PC-9 (cell line): ENCODE results near the gene NDUFA7. TPM values are rescaled to one million over a fixed set of nuclear protein-coding genes. Genes with fewer than 3 reads are reported as not detected.
A peak's percentile ranks its signal among the peaks of the same experiment; 100 is the strongest.
"Not testable (repeated sequence)": the region's sequence is repeated elsewhere in the genome, so short reads cannot be mapped to it uniquely, and the experiment has no call there.

ENCODE experiments used
- BruUV-seq: library from RNA; stranded (reverse); fragments of 400-500 nt; replicated peaks from 2 replicates; lab custom pipeline; 2021; lab: Mats Ljungman, UMichigan
- CTCF ChIA-PET: fragments of 300-600 bp; sonication (Branson Sonifier 250); formaldehyde crosslinking; loops from one replicate; lab custom pipeline; 2022; ENCODE audit warnings: antibody characterized with exemption; lab: Charles Lee
- POLR2A ChIA-PET: fragments of 300-600 bp; sonication (Branson Sonifier 250); formaldehyde crosslinking; loops from one replicate; lab custom pipeline; 2022; ENCODE audit warnings: antibody characterized with exemption; ENCODE audit not compliant: unreplicated experiment; lab: Charles Lee
- DNase-seq, 2 experiments: peaks; one replicate each; pipeline versions ENCODE4 v3.0.0 to v3.0.0-alpha.2; 2015 to 2022; ENCODE audit warnings: mixed read lengths in 1 of 2
- H2AFZ ChIP-seq: fragments of 200-600 bp; sonication (generic); 2 replicates; pipeline ENCODE4 v1.8.1; 2017; ENCODE audit warnings: antibody characterized with exemption
- H3F3A ChIP-seq: fragments of 200-600 bp; sonication (generic); 2 replicates; pipeline ENCODE4 v1.8.1; 2017; ENCODE audit warnings: antibody characterized with exemption, mild to moderate bottlenecking, low read depth; ENCODE audit not compliant: insufficient read depth
- H3K27ac ChIP-seq: fragments of 200-600 bp; sonication (generic); 2 replicates; pipeline ENCODE4 v1.6.1; 2016; ENCODE audit warnings: mixed run types
- H3K27me3 ChIP-seq: fragments of 200-600 bp; sonication (generic); 2 replicates; pipeline ENCODE4 v1.6.1; 2016; ENCODE audit warnings: low read depth, mixed run types; ENCODE audit not compliant: insufficient read depth
- H3K36me3 ChIP-seq: fragments of 200-600 bp; sonication (generic); 2 replicates; pipeline ENCODE4 v1.6.1; 2016; ENCODE audit warnings: low read depth, mixed run types
- H3K4me1 ChIP-seq: fragments of 200-600 bp; sonication (generic); replicated peaks from 2 replicates; pipeline ENCODE4 v1.6.1; 2016; ENCODE audit warnings: mixed run types; ENCODE audit not compliant: insufficient read depth
- H3K4me2 ChIP-seq: fragments of 200-600 bp; sonication (generic); 2 replicates; pipeline ENCODE4 v1.6.1; 2017; ENCODE audit warnings: mixed run types
- H3K4me3 ChIP-seq: fragments of 200-600 bp; sonication (generic); 2 replicates; pipeline ENCODE4 v1.6.1; 2016; ENCODE audit warnings: mixed run types
- H3K79me2 ChIP-seq: fragments of 200-600 bp; sonication (generic); 2 replicates; pipeline ENCODE4 v1.6.1; 2017; ENCODE audit warnings: low read depth, mixed run types
- H3K9me2 ChIP-seq: fragments of 200-600 bp; sonication (generic); 2 replicates; pipeline ENCODE4 v1.8.1; 2017; ENCODE audit warnings: mild to moderate bottlenecking; ENCODE audit not compliant: insufficient read depth
- H3K9me3 ChIP-seq: fragments of 200-600 bp; sonication (generic); 2 replicates; pipeline ENCODE4 v1.8.1; 2016; ENCODE audit warnings: low read depth; ENCODE audit not compliant: insufficient read depth
- H4K20me1 ChIP-seq: fragments of 200-600 bp; sonication (generic); 2 replicates; pipeline ENCODE4 v1.8.1; 2017; ENCODE audit not compliant: insufficient read depth
- EZH2 ChIP-seq: fragments of 200-600 bp; sonication (generic); IDR thresholded peaks from 2 replicates; pipeline ENCODE4 v1.8.0; 2017; ENCODE audit warnings: antibody characterized with exemption, low read depth
- intact Hi-C: fragments of 100-400 bp; cut with micrococcal nuclease; formaldehyde crosslinking; loops from one replicate; pipeline ENCODE4 v1.10.0; 2022; ENCODE audit not compliant: unreplicated experiment
- total RNA-seq: library from RNA; stranded (reverse); gene quantifications from 2 replicates; pipeline ENCODE4 v1.2.3, GENCODE V29; 2021
- TF ChIP-seq, protein P1 (sequence below): fragments of 200-600 bp; sonication (generic); conservative IDR thresholded peaks from 2 replicates; pipeline ENCODE4 v1.6.1; 2017; ENCODE audit warnings: mixed run types, antibody characterized with exemption, mild to moderate bottlenecking, moderate library complexity

NDUFA7 gene
- total RNA-seq, 1 experiment from 2014 or later, result 61.7 TPM

DNA sequence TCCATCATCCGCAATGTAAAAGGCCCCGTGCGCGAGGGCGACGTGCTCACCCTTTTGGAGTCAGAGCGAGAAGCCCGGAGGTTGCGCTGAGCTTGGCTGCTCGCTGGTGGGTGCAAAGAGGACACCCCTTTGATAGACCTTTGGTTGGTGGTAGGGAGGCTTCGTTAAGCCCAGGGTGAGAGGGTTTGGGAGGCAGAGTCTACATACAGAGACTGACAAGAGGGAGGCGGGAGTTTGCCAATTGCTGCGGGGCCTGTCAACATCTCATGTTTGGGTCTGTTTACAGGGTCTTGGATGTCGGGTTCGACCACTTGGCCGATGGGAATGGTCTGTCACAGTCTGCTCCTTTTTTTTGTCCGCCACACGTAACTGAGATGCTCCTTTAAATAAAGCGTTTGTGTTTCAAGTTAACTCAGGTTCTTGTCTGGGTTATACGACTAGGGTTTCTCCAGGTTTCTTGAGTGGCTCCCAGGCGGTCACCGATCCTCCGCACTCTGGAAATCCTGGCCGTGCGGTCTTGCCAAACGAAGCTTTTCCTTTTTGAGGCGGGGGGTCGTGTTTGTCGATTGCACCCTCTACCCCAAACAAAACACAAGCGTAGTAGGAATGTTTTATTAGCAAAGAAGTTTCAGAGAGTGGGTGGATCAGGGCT lies 937 bp upstream of the NDUFA7 start:
- Histone ChIP-seq H3K79me2 (peaks cover 50% of the 10 kb centered on the region), H4K20me1 (peaks cover 24% of the 10 kb centered on the region), H3K27ac (peak overlapping the region; percentile 23), H3K9me3 (no peaks in the 10 kb centered on the region), H3K9me2 (no peaks in the 10 kb centered on the region), H3K4me1 (peaks cover 20% of the 10 kb centered on the region), H3K4me3 (peak overlapping the region; percentile 92), H2AFZ (peak overlapping the region; percentile 47), H3F3A (peaks cover 51% of the 10 kb centered on the region; the same call in 1 of the 2 replicates), H3K36me3 (peaks cover 25% of the 10 kb centered on the region), H3K27me3 (no peaks in the 10 kb centered on the region), H3K4me2 (peak overlapping the region; percentile 99)
- POLR2A ChIA-PET, result interaction anchor here (0.7 to 0.9 kb wide), 2 partner anchors 13 kb away, joined by 3 to 5 read pairs; no protein-coding TSS in a partner anchor
- BruUV-seq, result no TSS peak
- TF ChIP-seq, protein P1, sequence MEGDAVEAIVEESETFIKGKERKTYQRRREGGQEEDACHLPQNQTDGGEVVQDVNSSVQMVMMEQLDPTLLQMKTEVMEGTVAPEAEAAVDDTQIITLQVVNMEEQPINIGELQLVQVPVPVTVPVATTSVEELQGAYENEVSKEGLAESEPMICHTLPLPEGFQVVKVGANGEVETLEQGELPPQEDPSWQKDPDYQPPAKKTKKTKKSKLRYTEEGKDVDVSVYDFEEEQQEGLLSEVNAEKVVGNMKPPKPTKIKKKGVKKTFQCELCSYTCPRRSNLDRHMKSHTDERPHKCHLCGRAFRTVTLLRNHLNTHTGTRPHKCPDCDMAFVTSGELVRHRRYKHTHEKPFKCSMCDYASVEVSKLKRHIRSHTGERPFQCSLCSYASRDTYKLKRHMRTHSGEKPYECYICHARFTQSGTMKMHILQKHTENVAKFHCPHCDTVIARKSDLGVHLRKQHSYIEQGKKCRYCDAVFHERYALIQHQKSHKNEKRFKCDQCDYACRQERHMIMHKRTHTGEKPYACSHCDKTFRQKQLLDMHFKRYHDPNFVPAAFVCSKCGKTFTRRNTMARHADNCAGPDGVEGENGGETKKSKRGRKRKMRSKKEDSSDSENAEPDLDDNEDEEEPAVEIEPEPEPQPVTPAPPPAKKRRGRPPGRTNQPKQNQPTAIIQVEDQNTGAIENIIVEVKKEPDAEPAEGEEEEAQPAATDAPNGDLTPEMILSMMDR, result no peak
- no peak for TF ChIP-seq EZH2
- CTCF ChIA-PET, result no interaction called here
- no peak for DNase-seq
- intact Hi-C loops, result no loop called here

DNA sequence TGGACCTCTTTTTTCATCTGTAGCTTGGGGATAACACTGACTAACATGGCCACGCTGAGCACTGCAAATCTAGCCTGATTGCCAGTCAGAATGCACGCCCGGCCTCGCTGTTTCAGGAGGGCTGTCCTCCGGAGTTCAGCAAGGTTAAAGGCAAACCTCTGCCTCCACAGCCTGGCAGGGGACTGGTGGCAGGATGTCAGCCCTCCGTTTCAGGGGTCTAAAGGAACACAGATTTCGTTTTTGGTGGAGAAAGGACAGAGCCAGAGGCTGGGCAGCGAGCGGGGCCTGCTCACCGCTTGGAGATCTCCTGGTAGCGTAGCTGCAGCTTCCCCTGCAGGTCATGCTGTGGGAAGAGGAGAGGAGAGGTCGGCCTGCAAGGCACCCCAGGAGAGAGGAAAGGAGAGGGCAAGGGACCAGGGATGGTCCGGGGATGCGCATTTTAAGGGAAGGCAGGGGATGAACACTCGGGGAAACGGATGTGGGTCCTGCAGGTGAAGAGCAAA lies 560 bp downstream of the NDUFA7 start:
- Histone ChIP-seq H3K79me2 (peaks cover 50% of the 10 kb centered on the region), H3K4me3 (peak overlapping the region; percentile 92), H3K36me3 (peaks cover 25% of the 10 kb centered on the region), H3K27ac (peak overlapping the region; percentile 55), H3K4me2 (peak overlapping the region; percentile 92), H2AFZ (peak overlapping the region; percentile 92), H4K20me1 (peaks cover 24% of the 10 kb centered on the region), H3K9me3 (no peaks in the 10 kb centered on the region), H3K9me2 (no peaks in the 10 kb centered on the region), H3K27me3 (no peaks in the 10 kb centered on the region), H3F3A (peaks cover 45% of the 10 kb centered on the region; the same call in 1 of the 2 replicates), H3K4me1 (peaks cover 20% of the 10 kb centered on the region)
- DNase-seq, result no peak
- TF ChIP-seq EZH2, result no peak
- TF ChIP-seq, protein P1, result no peak
- intact Hi-C loops, result no loop called here
- ChIA-PET POLR2A (interaction anchor here (0.6 to 0.7 kb wide), 3 partner anchors 90 to 248 kb away, joined by 3 to 4 read pairs (median 4); no protein-coding TSS in a partner anchor), CTCF (interaction anchor here (0.6 kb wide), 1 partner anchor 433 kb away, joined by 7 read pairs; no protein-coding TSS in a partner anchor)
- TSS peak; percentile 76 for BruUV-seq

DNA sequence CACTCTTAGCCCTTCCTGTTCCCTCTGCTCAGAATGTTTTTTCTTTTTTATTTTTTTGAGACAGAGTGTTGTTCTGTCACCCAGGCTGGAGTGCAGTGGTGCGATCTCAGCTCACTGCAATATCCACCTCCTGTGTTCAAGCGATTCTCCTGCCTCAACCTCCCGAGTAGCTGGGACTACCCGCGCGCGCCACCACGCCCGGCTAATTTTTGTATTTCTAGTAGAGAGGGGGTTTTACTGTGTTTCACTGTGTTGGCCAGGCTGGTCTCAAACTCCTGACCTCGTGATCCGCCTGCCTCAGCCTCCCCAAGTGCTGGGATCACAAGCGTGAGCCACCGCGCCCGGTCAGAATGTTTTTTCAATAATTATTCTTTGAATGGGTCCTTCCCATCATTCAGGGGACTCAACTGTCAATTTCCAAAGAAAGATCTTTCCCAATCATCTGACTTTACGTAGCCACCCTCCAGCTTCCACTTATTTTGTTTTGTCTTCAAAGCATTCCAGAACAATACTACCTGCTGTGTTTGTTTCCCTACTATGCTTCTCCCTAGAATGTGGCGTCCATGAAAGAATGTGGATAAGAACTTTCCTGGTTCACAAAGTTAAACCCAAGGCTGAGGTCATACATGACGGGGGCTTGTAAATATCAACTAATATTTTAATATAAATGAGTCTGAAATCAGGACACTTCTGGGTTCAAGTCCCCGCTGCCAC lies 1.2 kb downstream of the NDUFA7 start:
- peaks cover 39% of the 10 kb centered on the region; the same call in 1 of the 2 replicates for H3F3A ChIP-seq
- H4K20me1 ChIP-seq, result peaks cover 24% of the 10 kb centered on the region
- intact Hi-C loops, result no loop called here
- peak overlapping the region; percentile 92 for H3K4me2 ChIP-seq
- DNase-seq, result no peak
- H3K27me3 ChIP-seq, result no peaks in the 10 kb centered on the region
- H3K36me3 ChIP-seq, result peaks cover 25% of the 10 kb centered on the region
- no TSS peak for BruUV-seq
- H3K9me3 ChIP-seq, result no peaks in the 10 kb centered on the region
- H3K9me2 ChIP-seq, result no peaks in the 10 kb centered on the region
- H3K79me2 ChIP-seq, result peaks cover 50% of the 10 kb centered on the region
- H3K27ac ChIP-seq, result peak overlapping the region; percentile 55; the same call in 1 of the 2 replicates
- TF ChIP-seq, protein P1, result no peak
- no peak for TF ChIP-seq EZH2
- ChIA-PET CTCF (interaction anchor here (0.6 kb wide), 1 partner anchor 28 kb away, joined by 5 read pairs; no protein-coding TSS in a partner anchor), POLR2A (interaction anchor here (0.7 kb wide), 1 partner anchor 91 kb away, joined by 4 read pairs; no protein-coding TSS in a partner anchor)
- peaks cover 20% of the 10 kb centered on the region for H3K4me1 ChIP-seq
- H3K4me3 ChIP-seq, result peak overlapping the region; percentile 92
- no peak overlapping the region for H2AFZ ChIP-seq

DNA sequence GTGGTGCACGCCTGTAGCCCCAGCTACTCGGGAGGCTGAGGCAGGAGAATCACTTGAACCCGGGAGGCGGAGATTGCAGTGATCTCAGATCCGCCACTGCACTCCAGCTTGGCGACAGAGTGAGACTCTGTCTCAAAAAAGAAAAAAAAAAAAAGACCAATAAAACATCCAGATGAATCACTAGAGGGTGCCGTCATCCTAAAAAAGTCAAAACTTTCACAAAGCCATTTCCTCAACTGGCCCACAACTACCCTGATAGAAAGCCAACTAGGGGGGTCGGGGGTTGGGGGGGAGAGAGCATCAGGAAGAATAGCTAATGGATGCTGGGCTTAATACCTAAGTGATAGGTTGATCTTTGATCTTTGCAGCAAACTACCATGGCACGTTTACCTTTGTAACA lies 2.3 kb downstream of the NDUFA7 start:
- BruUV-seq, H3K27me3 ChIP-seq, H3K4me3 ChIP-seq, POLR2A ChIA-PET, H3K9me3 ChIP-seq, H3K9me2 ChIP-seq, DNase-seq, H3K27ac ChIP-seq, H3K4me2 ChIP-seq, H2AFZ ChIP-seq, intact Hi-C loops: not testable (repeated sequence)
- Histone ChIP-seq H3F3A (peaks cover 28% of the 10 kb centered on the region; the same call in 1 of the 2 replicates), H3K4me1 (peaks cover 20% of the 10 kb centered on the region), H3K36me3 (peaks cover 17% of the 10 kb centered on the region), H3K79me2 (peaks cover 48% of the 10 kb centered on the region), H4K20me1 (peaks cover 19% of the 10 kb centered on the region)
- CTCF ChIA-PET, result interaction anchor here (0.7 kb wide), 1 partner anchor 206 kb away, joined by 16 read pairs; no protein-coding TSS in a partner anchor
